ENCODE measurements around the gene FAM83F.

The FAM83F gene

DNA sequence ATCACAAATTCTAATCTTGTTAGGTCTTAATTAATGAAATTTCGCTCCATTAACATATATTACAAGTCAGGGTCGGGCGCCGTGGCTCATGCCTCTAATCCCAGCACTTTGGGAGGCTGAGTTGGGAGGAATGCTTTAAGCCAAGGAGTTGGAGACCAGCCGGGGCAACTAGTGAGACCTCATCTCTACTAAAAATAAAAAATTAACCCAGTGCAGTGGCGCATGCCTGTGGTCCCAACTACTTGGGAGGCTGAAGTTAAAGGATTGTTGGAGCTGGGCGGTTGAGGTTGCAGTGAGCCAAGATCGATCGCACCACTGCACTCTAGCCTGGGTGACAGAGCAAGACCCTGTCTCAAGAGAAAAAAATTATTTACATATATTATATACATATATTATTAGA, 32.7 kb upstream of the FAM83F start:
- DNase-seq (ENCODE audit: insufficient read length, low spot score) (no peak), FAIRE-seq (no peak)

GRCh38 chr22:39965748-39966147, 29.0 kb upstream of the FAM83F start:
- DNase-seq (ENCODE audit: insufficient read length, low spot score), result no peak
- no peak for FAIRE-seq

DNA sequence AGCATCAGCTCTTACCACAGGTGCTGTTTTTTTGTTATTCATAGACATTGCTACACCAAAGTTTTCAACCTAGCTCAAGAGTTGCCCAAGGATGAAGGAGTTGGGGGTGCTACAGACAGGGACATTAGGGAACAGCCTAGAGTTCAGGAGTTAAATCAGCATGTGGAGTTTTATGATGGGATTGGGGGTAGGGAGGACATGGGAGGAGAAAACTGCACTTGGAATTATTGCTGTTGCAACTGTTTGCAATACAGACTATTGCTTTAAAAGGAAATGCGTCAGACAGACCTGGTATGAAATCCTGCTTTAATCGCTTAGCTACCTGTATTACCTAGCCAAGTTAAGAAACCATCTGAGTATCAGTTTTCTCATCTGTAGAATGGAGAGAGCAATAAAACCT, 28.3 kb upstream of the FAM83F start:
- no peak for DNase-seq (ENCODE audit: insufficient read length, low spot score)
- no peak for FAIRE-seq

GRCh38 chr22:39967103-39967829, 27.5 kb upstream of the FAM83F start:
- DNase-seq (ENCODE audit: insufficient read length, low spot score), result no peak
- FAIRE-seq, result no peak

GRCh38 chr22:39967996-39968972, 26.5 kb upstream of the FAM83F start:
- FAIRE-seq (no peak), DNase-seq (ENCODE audit: insufficient read length, low spot score) (no peak)

- FAIRE-seq, result no peak
- DNase-seq (ENCODE audit: insufficient read length, low spot score), result no peak
Observed at GRCh38 chr22:39970742-39971141, 24.0 kb upstream of the FAM83F start.

DNA sequence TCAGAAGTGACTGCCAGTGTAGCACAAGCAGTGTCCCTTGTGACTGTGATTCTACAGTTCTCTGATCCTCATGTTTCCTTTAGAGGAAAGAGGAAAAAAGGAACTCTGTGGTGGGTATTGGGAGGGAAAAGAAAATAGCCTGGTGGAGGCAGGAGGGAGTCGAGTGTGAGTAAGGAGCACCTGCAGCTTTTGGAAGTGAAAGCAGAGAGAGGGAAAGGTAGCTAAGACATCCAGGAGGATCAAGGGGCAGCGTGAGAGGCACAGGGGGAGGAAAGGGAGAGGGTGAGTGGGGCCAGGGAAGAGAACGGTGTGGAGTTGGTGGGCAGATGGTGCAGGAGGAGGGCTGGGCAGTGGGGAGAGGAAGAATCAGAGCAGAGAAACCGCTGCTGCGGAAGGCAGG, 22.1 kb upstream of the FAM83F start:
- FAIRE-seq (no peak), DNase-seq (ENCODE audit: insufficient read length, low spot score) (no peak)

GRCh38 chr22:39973656-39974055, 21.1 kb upstream of the FAM83F start:
- no peak for DNase-seq (ENCODE audit: insufficient read length, low spot score)
- FAIRE-seq, result no peak

GRCh38 chr22:39974065-39974464, 20.7 kb upstream of the FAM83F start:
- FAIRE-seq (no peak), DNase-seq (ENCODE audit: insufficient read length, low spot score) (no peak)

DNA sequence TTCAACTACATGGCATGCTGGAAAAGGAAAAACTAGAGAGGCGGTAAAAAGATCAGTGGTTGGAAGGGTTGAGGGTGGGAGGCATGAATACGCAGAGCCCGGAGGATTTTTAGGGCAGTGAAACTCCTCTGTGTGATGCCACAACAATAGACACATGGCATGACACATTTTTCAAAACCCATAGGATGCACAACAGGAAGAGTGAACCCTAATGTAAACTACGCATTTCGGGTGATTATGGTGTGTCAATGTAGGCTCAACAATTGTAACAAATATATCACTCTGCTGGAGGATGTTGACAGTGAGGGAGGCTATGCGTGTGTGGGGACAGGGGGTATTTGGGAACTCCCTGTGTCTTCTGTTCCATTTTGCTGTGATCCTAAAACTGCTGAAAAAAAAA, 15.7 kb upstream of the FAM83F start:
- FAIRE-seq, result no peak

GRCh38 chr22:39979458-39979857, 15.3 kb upstream of the FAM83F start:
- FAIRE-seq, result no peak

More for the DNA sequence above, 15.7 kb upstream of the FAM83F start:
- DNase-seq (ENCODE audit: insufficient read length, low spot score), result no peak

GRCh38 chr22:39980596-39980995, 14.2 kb upstream of the FAM83F start:
- DNase-seq (ENCODE audit: insufficient read length, low spot score) (no peak), FAIRE-seq (no peak)

More at GRCh38 chr22:39979458-39979857, 15.3 kb upstream of the FAM83F start:
- DNase-seq (ENCODE audit: insufficient read length, low spot score), result no peak

DNA sequence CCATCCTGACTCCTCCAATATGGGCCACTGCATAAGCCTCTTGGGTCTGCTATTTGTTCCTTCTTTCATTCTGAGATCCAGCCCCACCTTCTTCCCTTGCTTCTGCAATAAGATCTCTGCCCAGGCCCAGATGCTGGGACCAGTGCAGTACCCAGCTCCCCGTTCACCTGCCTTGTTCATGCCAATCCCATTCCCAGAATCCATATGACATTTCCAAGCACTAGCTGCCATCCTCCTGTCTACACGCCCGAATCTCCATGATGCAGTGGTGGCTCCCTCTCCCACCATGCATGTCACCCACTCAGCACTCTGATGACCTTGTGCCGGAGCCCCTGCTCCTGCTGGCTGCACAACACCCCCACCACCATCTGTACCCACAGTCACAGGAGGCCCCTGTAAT, 11.4 kb upstream of the FAM83F start:
- no peak for DNase-seq (ENCODE audit: insufficient read length, low spot score)
- FAIRE-seq, result no peak

DNA sequence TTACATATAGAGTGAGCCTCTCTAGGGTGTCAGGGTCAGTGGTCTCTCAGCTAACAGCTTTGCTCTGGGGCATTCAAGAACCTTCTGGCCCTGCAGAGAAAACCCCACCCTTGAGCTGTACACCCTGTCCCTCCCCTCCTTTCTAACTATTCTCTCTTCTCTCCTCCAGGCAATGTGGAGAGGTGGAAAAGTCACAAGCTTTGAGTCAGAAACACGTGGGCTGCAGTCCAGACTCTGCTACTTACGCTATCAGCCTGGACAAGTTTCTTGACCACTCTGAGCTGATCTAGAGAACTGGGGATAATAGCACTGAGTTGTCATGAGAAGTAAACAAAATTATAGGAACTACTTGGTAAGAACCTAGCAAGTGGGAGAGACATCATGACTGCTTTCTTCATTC, 10.7 kb upstream of the FAM83F start:
- DNase-seq (ENCODE audit: insufficient read length, low spot score) (no peak), FAIRE-seq (no peak)

GRCh38 chr22:39984746-39985145, 10.0 kb upstream of the FAM83F start:
- FAIRE-seq, result no peak
- DNase-seq (ENCODE audit: insufficient read length, low spot score), result no peak

GRCh38 chr22:39985383-39986035, 9.2 kb upstream of the FAM83F start:
- DNase-seq (ENCODE audit: insufficient read length, low spot score), result no peak
- FAIRE-seq, result no peak

DNA sequence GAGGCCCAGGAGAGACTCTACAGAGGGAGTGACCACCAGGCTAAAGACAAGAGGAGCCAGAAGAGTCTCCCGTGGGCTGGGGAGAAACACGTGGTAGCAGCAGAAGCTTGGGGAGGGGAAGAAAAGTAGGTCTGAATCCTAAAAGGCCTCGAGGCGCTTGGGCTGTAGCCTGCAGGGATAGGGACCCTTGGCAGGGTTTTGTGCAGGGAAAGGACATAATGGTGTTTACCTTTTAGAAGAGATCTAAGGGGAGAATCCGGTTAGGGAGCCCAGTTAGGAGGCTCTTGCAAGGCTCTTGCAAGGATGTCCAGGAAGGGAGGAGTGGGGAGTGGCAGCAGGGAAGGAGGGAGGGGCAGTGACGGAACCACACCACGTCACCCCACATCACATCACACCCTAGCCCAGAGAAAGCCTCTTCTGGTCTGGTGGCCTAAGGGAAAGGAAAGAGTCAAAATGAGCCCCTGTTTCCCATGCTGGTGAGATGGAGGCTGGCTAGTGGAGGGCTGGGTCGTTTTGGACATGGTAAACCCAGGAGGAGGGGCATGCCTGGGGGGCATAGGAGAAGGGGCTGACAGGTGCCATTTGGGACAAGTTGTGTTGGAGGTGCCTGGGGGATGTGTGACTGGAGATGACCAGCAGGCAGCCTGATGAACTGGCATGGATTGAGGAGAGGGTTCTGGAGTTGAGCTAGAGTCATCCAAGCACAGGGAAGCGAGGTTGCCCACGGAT, 6.2 kb upstream of the FAM83F start:
- FAIRE-seq (no peak), DNase-seq (ENCODE audit: insufficient read length, low spot score) (no peak)

DNA sequence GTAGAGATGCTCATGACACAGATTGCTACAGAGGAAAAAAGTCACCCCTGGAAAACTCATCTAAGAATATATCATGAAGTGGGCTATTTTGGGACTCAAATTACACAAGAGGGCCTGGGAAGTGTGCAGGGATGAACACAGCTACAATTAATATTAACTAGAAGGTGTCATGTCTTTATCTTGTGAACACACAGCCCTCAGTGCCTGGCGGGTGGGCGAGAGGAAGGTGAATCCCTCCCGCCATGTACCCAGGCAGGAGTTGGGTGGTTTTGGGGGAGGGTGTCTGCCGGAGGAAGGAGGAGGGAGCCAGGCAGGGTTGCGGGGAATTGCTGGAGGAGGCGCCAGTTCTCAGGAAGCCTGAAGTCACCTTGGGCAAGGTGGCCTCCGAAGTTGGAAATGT, 5.1 kb upstream of the FAM83F start:
- FAIRE-seq (no peak), DNase-seq (ENCODE audit: insufficient read length, low spot score) (no peak)

- DNase-seq (ENCODE audit: insufficient read length, low spot score) (no peak), FAIRE-seq (no peak)
Observed at GRCh38 chr22:39990686-39991085, 4.1 kb upstream of the FAM83F start.

DNA sequence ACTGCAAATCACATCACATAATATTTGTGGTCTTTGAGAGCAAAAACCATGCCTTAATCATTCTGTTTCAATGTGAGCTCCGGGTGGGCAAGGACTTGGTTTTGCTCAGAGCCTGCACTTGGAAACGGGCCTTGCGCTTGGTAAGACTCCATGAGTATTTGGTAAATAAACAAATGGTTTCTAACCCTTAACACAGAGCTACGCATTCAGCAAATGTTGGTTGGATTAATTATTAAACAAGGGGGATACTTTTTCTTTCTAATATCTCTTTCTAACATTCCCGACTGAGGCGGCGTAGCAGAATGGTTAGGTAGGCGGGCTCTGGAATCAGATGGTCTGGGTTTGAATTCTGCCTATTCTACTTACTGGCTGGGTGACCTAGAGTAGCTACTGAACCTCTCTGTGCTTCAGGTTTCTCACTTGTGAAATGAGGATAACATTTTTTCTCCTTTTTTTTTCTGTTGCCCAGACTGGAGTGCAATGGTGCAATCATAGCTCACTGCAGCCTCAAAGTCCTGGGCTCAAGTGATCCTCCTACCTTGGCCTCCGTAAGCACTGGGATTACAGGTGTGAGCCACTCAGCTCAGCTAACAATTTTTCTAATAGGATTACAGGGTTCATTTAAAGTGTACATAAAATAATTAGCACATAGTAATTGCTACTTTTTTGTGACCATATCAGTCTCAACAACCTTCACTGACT, 3.4 kb upstream of the FAM83F start:
- FAIRE-seq, result no peak
- no peak for DNase-seq (ENCODE audit: insufficient read length, low spot score)
